AG09309 (cell line): ENCODE measurements around the gene CDCA3.

Experiments
- DNase-seq: peaks from one replicate; pipeline ENCODE4 v3.0.0-alpha.2; 2010; ENCODE audit warnings: low read depth
- H3K4me3 ChIP-seq: 2 replicates; pipeline ENCODE4 v1.5.1; 2011; ENCODE audit warnings: mild to moderate bottlenecking, low read depth, low read length, moderate library complexity; ENCODE audit not compliant: control insufficient read depth
- TF ChIP-seq, protein P1 (sequence below): IDR thresholded peaks from 2 replicates; pipeline ENCODE4 v1.5.1; 2011; ENCODE audit warnings: mild to moderate bottlenecking, low read depth, low read length, inconsistent platforms; ENCODE audit not compliant: insufficient read depth, control insufficient read depth; ENCODE audit errors: missing control alignments

Gene CDCA3

GRCh38 chr12:6842075-6842474 lies 9.0 kb downstream of the CDCA3 start:
- no peak overlapping the region for H3K4me3 ChIP-seq
- TF ChIP-seq, protein P1, sequence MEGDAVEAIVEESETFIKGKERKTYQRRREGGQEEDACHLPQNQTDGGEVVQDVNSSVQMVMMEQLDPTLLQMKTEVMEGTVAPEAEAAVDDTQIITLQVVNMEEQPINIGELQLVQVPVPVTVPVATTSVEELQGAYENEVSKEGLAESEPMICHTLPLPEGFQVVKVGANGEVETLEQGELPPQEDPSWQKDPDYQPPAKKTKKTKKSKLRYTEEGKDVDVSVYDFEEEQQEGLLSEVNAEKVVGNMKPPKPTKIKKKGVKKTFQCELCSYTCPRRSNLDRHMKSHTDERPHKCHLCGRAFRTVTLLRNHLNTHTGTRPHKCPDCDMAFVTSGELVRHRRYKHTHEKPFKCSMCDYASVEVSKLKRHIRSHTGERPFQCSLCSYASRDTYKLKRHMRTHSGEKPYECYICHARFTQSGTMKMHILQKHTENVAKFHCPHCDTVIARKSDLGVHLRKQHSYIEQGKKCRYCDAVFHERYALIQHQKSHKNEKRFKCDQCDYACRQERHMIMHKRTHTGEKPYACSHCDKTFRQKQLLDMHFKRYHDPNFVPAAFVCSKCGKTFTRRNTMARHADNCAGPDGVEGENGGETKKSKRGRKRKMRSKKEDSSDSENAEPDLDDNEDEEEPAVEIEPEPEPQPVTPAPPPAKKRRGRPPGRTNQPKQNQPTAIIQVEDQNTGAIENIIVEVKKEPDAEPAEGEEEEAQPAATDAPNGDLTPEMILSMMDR, result no peak
- no peak for DNase-seq

DNA sequence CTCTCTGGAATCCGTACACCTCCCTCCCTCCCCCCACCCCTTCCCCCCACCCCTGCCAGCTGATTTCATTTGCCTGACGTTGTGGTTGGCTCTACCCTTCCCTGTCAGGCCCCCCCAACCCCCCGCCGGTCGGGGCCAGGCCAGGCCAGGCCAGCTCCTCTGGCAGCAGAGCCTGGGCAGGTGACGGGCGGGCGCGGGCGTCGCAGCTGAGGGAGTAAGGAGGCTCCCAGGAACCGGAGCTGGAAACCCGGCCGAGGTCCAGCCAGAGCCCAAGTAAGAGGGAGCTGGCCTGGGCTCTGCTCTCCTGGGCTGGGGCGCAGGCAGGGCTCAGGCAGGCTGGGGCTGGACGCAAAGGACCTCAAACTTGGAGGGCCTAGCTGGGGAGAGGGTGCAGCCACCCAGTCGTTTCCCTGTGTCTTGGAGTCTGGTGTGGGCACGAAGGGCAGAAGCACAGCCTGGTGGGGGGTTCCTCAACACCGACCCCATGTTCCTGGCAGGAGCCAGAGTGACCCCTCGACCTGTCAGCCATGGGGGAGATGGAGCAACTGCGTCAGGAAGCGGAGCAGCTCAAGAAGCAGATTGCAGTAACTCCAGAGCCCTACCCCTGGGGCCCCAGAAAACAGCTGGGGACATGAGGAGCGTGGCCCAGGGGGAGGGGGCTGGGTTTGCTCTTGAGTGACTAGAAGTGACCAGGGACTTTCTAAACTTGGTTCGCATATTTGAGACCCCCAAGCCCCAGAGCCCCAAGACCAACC lies 10.1 kb downstream of the CDCA3 start, which contains the start of gene GNB3:
GNB3 (plus strand) TSS at position 165 of the 755 bp plus-strand sequence; CDS start at position 528, 363 bp downstream.
- TF ChIP-seq, protein P1, result no peak
- no peak within 1 kb of the TSS for H3K4me3 ChIP-seq
- DNase-seq, result no peak

- DNase-seq, result no peak
- TF ChIP-seq, protein P1, result no peak
Observed at GRCh38 chr12:6840330-6840729, 10.8 kb downstream of the CDCA3 start.

DNA sequence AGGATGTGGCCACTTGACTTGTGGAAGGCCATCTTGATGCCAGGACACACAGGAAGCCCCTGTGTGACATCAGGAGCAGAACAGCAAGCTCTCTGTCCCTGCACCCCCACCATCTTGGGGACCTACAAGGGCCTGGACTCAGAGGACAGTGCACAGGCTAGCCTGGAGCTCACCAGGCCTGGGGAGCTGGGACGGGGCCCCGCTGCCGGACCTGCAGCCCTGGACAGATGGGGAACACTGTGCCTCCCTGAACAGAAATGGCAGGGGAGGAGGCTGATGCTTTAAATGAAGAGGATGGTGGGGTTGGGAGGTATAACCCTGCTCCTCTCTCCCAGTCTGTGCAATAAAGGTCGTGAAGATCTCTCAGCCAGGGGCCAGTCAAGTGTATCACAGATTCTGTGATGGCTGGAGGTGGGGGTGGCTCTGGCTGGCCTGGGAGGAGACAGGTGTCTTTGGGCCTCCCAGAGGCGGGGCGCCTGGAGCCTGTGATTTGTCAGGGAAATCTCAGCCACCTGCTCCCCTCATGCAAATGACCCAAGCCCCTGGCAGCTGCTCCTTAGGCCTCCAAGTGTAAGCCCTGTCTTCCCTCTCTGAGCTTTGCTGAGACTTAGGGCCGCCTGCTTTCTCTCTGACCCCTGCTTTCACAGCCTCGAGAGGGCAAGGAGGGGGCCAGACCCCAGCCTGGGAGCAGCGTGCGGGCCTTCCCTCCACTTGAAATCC lies 11.4 kb downstream of the CDCA3 start:
- TF ChIP-seq, protein P1, result no peak
- DNase-seq, result no peak
- no peak overlapping the region for H3K4me3 ChIP-seq

More at GRCh38 chr12:6840330-6840729, 10.8 kb downstream of the CDCA3 start:
- H3K4me3 ChIP-seq, result no peak overlapping the region

GRCh38 chr12:6838854-6839253 lies 12.2 kb downstream of the CDCA3 start:
- TF ChIP-seq, protein P1, result no peak
- DNase-seq, result no peak
- H3K4me3 ChIP-seq, result no peak overlapping the region

DNA sequence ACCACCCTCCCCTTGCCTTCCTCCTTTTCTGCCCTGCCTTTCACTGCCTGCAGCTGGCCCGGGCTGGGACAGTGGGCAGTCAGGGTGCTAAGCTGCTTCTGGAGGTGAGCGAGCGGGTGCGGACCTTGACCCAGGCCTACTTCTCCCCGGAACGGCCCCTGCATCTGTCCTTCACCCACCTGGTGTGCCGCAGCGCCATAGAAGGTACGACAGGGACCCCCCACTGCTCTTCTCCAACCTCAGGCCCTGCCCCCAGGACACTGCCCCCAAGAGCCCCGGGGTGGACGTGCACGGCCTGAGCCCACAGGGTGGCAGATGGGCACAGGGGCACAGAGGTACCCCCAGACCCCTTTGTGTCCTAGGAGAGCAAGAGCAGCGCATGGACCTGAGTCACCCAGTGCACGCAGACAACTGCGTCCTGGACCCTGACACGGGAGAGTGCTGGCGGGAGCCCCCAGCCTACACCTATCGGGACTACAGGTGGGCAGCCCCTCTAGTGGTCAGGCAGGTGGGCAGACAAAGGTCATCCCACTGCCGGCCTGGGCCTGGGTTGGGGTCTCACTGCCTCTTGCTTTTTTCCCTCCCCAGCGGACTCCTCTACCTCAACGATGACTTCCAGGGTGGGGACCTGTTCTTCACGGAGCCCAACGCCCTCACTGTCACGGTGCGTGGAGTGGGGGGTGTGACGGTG lies 13.6 kb downstream of the CDCA3 start:
- no peak for DNase-seq
- TF ChIP-seq, protein P1, result no peak
- no peak overlapping the region for H3K4me3 ChIP-seq
